PC-3 (cell line): ENCODE data around the gene MCHR2.

ENCODE experiments used
- CTCF ChIP-seq: fragments of 300-600 bp; sonication (generic); conservative IDR thresholded peaks from 2 replicates; pipeline ENCODE4 v1.5.1; 2017; ENCODE audit warnings: antibody characterized with exemption, low read depth, mild to moderate bottlenecking, low read length
- EZH2 ChIP-seq: fragments of 300-600 bp; sonication (generic); IDR thresholded peaks from one replicate; pipeline ENCODE4 v1.6.1; 2017; ENCODE audit warnings: antibody characterized with exemption, mild to moderate bottlenecking, low read length; ENCODE audit not compliant: unreplicated experiment
- EZH2phosphoT487 ChIP-seq: fragments of 300-600 bp; sonication (generic); IDR thresholded peaks from 2 replicates; pipeline ENCODE4 v1.6.1; 2018; ENCODE audit warnings: mild to moderate bottlenecking, antibody characterized with exemption, low read length, borderline replicate concordance

- TF ChIP-seq CTCF (no peak), EZH2phosphoT487 (no peak), EZH2 (no peak)
These were observed 60.9 kb downstream of the MCHR2 start for GRCh38 chr6:99933129-99933528.
